Endothelial cell of umbilical vein (primary cell): Measurements from ENCODE around the gene COA7. TPM values are rescaled to one million over a fixed set of nuclear protein-coding genes. Genes with fewer than 3 reads are reported as not detected.

Experiments
- BruUV-seq: library from RNA; stranded (reverse); fragments of 400-500 nt; replicated peaks from 2 replicates; lab custom pipeline; 2021; lab: Mats Ljungman, UMichigan
- CTCF ChIA-PET: fragments of 300-600, 350-600 bp; sonication (Branson Sonifier 250); formaldehyde crosslinking; loops from one replicate; lab custom pipeline; 2021; ENCODE audit warnings: antibody characterized with exemption, inconsistent platforms; lab: Charles Lee
- POLR2A ChIA-PET: fragments of 300-600, 350-600 bp; sonication (Branson Sonifier 250); formaldehyde crosslinking; loops from one replicate; lab custom pipeline; 2021; ENCODE audit warnings: antibody characterized with exemption, inconsistent platforms; lab: Charles Lee
- DNase-seq: peaks from one replicate; pipeline ENCODE4 v3.0.0-alpha.2; 2011; ENCODE audit warnings: low read depth, low spot score
- FAIRE-seq: peaks from 2 replicates; lab custom pipeline; 2011; peaks lifted over from hg19 to GRCh38; lab: Jason Lieb, UNC
- H2AFZ ChIP-seq: 2 replicates; pipeline ENCODE4 v1.6.0; 2012; ENCODE audit warnings: low read depth, low read length, control low read depth, inconsistent platforms
- H3K27ac ChIP-seq: 2 replicates; pipeline ENCODE4 v1.5.1; 2011; ENCODE audit warnings: low read depth, mild to moderate bottlenecking, control low read depth, low read length, moderate library complexity; ENCODE audit not compliant: insufficient read depth
- H3K27me3 ChIP-seq, 2 experiments: 2 replicates each; pipeline versions ENCODE4 v1.6.0 to v1.6.1; 2011; ENCODE audit warnings: low read length in 2 of 2, mixed read lengths in 1 of 2; ENCODE audit not compliant: control insufficient read depth in 2 of 2, insufficient read depth in 2 of 2
- H3K36me3 ChIP-seq, 2 experiments: 2 replicates in 1 of 2; 3 replicates in 1 of 2; pipeline ENCODE4 v1.5.1; 2011; ENCODE audit warnings: low read length in 2 of 2, mild to moderate bottlenecking in 1 of 2, moderate library complexity in 1 of 2; ENCODE audit not compliant: control insufficient read depth in 2 of 2, insufficient read depth in 2 of 2; ENCODE audit errors: extremely low read depth in 1 of 2
- H3K4me1 ChIP-seq: 3 replicates; pipeline ENCODE4 v1.5.1; 2011; ENCODE audit warnings: mild to moderate bottlenecking, low read length; ENCODE audit not compliant: control insufficient read depth, insufficient read depth; ENCODE audit errors: extremely low read depth
- H3K4me2 ChIP-seq: 2 replicates; pipeline ENCODE4 v1.6.1; 2011; ENCODE audit warnings: low read length, control low read depth, mixed read lengths; ENCODE audit not compliant: insufficient read depth
- H3K4me3 ChIP-seq, 3 experiments: fragments of 200-600 bp in 1 of 3; sonication (generic), shearing (Covaris generic) in 1 of 3; replicated peaks in 1 of 3; 2 replicates each; pipeline ENCODE4 v1.5.1; 2011 to 2016; ENCODE audit warnings: control low read depth in 3 of 3, low read length in 3 of 3, mild to moderate bottlenecking in 2 of 3, inconsistent platforms in 1 of 3, low read depth in 1 of 3, moderate library complexity in 1 of 3; ENCODE audit not compliant: insufficient read depth in 1 of 3
- H3K79me2 ChIP-seq: 2 replicates; pipeline ENCODE4 v1.6.0; 2012; ENCODE audit warnings: low read length, inconsistent platforms; ENCODE audit not compliant: control insufficient read depth, insufficient read depth
- H3K9ac ChIP-seq: replicated peaks from 2 replicates; pipeline ENCODE3; 2011; ENCODE audit warnings: low read length, control low read depth; ENCODE audit not compliant: insufficient read depth; ENCODE audit errors: extremely low read depth
- H3K9me1 ChIP-seq: replicated peaks from 3 replicates; pipeline ENCODE4 v1.6.0; 2011; ENCODE audit warnings: mild to moderate bottlenecking, low read length; ENCODE audit not compliant: control insufficient read depth, insufficient read depth; ENCODE audit errors: extremely low read depth
- H3K9me3 ChIP-seq: replicated peaks from 2 replicates; pipeline ENCODE4 v1.5.1; 2012; ENCODE audit warnings: low read length, inconsistent platforms; ENCODE audit not compliant: control insufficient read depth, insufficient read depth
- H4K20me1 ChIP-seq: replicated peaks from 2 replicates; pipeline ENCODE3; 2011; ENCODE audit warnings: mild to moderate bottlenecking, low read length; ENCODE audit not compliant: control insufficient read depth, insufficient read depth; ENCODE audit errors: extremely low read depth
- EZH2 ChIP-seq: IDR thresholded peaks from 2 replicates; pipeline ENCODE4 v1.6.1; 2012; ENCODE audit warnings: borderline replicate concordance, low read depth, mild to moderate bottlenecking, moderate library complexity, low read length, inconsistent platforms; ENCODE audit not compliant: severe bottlenecking
- FOS ChIP-seq: IDR thresholded peaks from 2 replicates; pipeline ENCODE4 v1.6.1; 2011; ENCODE audit warnings: mild to moderate bottlenecking, low read length, moderate library complexity, borderline replicate concordance; ENCODE audit not compliant: insufficient read depth
- GATA2 ChIP-seq: IDR thresholded peaks from 2 replicates; pipeline ENCODE4 v1.7.0; 2011; ENCODE audit warnings: low read depth, mild to moderate bottlenecking, moderate library complexity, mixed read lengths, low read length; ENCODE audit not compliant: insufficient read length, insufficient read depth
- JUN ChIP-seq: IDR thresholded peaks from 2 replicates; pipeline ENCODE4 v1.6.1; 2011; ENCODE audit warnings: borderline replicate concordance, low read depth; ENCODE audit not compliant: insufficient read length, insufficient read depth
- MYC ChIP-seq: IDR thresholded peaks from one replicate; pipeline ENCODE4 v1.6.1; 2011; ENCODE audit warnings: mild to moderate bottlenecking, low read depth, low read length
- POLR2A ChIP-seq: IDR thresholded peaks from 2 replicates; pipeline ENCODE4 v1.6.1; 2012; ENCODE audit warnings: low read depth, mild to moderate bottlenecking, control low read depth, low read length
- POLR2AphosphoS5 ChIP-seq: IDR thresholded peaks from 2 replicates; pipeline ENCODE4 v1.6.1; 2012; ENCODE audit warnings: low read depth, mild to moderate bottlenecking, control low read depth, low read length, moderate library complexity; ENCODE audit not compliant: insufficient read depth
- dilution Hi-C: fragments of 300-500 bp; cut with MboI; formaldehyde crosslinking; loops from one replicate; pipeline ENCODE4 v1.15.0; 2019; ENCODE audit warnings: low sequenced_read_pairs; ENCODE audit not compliant: extremely low pct_ligation_motif_present
- intact Hi-C: fragments of 100-400 bp; cut with micrococcal nuclease; formaldehyde crosslinking; loops from one replicate; pipeline ENCODE4 v1.10.0; 2022
- polyA plus RNA-seq, 4 experiments: library from polyadenylated mRNA; depleted of rRNA in 3 of 4; stranded (reverse) in 3 of 4; unstranded in 1 of 4; fragments of >200 nt; gene quantifications; 2 replicates each; pipeline versions ENCODE4 v1.2.1 to v1.2.3, GENCODE V29; 2011 to 2012; ENCODE audit warnings: missing spikeins in 1 of 4
- total RNA-seq: library from RNA; stranded (reverse); gene quantifications from 2 replicates; pipeline ENCODE4 v1.2.3, GENCODE V29; 2021
- TF ChIP-seq, protein P1 (sequence below): IDR thresholded peaks from 2 replicates; pipeline ENCODE4 v1.6.1; 2011; ENCODE audit not compliant: insufficient read depth, insufficient read length
- TF ChIP-seq, protein P2 (sequence below), 2 donors: IDR thresholded peaks; 1 replicate in 1 of 2; 2 replicates in 1 of 2; pipeline ENCODE4 v1.5.1; 2011; ENCODE audit warnings: low read length in 2 of 2, mild to moderate bottlenecking in 2 of 2, moderate library complexity in 2 of 2, control low read depth in 1 of 2, inconsistent platforms in 1 of 2, low read depth in 1 of 2; ENCODE audit not compliant: insufficient read depth in 1 of 2; ENCODE audit errors: extremely low read depth in 1 of 2

Gene COA7
- total and polyA plus RNA-seq, 2 donors (not counting 3 experiments of a cell fraction or from before 2014, with no cell fraction given) = 11.7 to 28.6 TPM

DNA sequence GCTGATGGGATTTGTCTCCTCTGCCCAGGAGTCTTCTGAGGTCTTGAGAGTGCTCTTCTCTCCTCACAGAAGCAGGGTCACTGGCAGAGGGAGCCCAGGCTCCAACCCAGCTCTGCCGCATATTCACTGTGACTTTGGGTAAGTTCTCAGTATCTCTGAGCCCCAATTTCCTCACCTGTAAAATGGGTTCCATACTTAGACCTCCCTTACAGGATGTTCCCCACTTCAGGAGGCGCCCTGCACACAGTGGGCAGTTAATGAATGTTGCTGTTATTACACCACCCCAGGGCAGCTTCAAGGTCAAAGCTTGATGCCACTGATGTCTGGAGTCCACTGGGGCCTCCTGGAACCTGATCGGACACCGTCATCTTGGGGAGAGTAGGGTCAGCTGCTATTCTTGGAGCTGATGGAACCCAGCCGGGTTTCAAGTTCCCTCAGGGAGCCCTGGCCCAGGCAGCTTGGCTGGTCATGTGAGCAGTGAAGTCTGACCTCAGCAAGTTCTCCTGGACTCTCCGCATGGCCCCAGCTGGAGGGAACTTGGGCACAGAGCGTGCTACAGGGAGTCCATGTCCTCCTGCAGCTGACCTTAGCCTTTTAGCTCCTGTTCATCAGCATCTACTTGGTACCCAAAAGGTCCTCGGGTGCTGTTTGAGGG lies 21.8 kb downstream of the COA7 start:
- Histone ChIP-seq H3K4me2 (no peak overlapping the region), H2AFZ (no peak overlapping the region), H4K20me1 (no peaks in the 10 kb centered on the region), H3K9me3 (no peaks in the 10 kb centered on the region), H3K4me3 (no peak overlapping the region), H3K27me3 (no peaks in the 10 kb centered on the region), H3K9ac (no peak overlapping the region), H3K27ac (no peak overlapping the region), H3K79me2 (no peaks in the 10 kb centered on the region), H3K4me1 (peaks cover 11% of the 10 kb centered on the region), H3K9me1 (no peaks in the 10 kb centered on the region), H3K36me3 (no peaks in the 10 kb centered on the region)
- dilution Hi-C loops = no loop called here
- no peak for TF ChIP-seq EZH2
- DNase-seq = no peak
- FAIRE-seq = no peak
- POLR2A ChIA-PET = no interaction called here
- CTCF ChIA-PET = no interaction called here
- BruUV-seq = no TSS peak
- intact Hi-C loops = no loop called here

DNA sequence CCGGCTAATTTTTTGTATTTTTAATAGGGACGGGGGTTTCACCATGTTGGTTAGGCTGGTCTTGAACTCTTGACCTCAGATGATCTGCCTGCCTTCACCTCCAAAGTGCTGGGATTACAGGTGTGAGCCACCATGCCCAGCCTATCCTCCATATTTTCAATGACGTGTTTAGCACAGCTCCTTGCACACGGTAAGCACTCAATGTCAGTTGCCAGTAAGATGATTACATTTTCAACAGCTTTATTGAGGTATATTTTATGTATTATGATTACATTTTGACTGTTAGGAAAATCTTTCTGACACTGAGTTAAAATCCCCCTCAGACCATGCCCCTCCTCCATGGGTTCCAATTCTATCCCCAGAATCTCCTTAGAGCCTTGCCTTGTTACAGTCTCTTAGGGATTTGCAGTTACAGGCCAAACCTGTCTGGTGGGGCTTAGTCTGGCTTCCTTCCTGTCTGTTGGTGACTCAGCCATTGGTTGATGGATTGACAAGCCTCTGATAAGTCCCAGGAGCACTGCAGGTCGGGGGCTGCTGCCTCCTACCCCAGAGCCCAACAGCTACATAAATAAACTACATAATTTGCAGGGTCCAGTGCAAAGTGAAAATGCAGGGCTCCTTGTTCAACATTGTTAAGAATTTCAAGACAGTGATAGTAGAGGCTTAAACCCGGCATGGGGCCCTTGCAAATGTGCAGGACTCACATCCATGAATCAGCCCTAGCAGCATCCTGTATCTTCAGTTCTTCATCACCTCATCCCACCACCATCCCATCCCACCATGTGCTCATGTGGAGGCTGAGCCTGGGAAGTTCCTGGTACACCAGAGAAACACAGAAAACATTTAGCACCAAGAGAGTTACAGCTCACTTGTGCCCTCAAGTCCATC lies 23.4 kb downstream of the COA7 start:
- H3K4me2 ChIP-seq = peak overlapping the region; percentile 8
- peak; percentile 53 for DNase-seq

More for the DNA sequence above, 23.4 kb downstream of the COA7 start:
- H3K4me1 ChIP-seq = peaks cover 11% of the 10 kb centered on the region
- no peaks in the 10 kb centered on the region for H3K9me1 ChIP-seq
- no peak for TF ChIP-seq POLR2A
- TF ChIP-seq MYC = no peak
- TF ChIP-seq FOS = peak; percentile 49
- no peak for TF ChIP-seq EZH2
- TF ChIP-seq GATA2 = peak; percentile 45
- TF ChIP-seq, protein P1, sequence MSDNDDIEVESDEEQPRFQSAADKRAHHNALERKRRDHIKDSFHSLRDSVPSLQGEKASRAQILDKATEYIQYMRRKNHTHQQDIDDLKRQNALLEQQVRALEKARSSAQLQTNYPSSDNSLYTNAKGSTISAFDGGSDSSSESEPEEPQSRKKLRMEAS = no peak
- no peak for TF ChIP-seq POLR2AphosphoS5
- TF ChIP-seq, protein P2, sequence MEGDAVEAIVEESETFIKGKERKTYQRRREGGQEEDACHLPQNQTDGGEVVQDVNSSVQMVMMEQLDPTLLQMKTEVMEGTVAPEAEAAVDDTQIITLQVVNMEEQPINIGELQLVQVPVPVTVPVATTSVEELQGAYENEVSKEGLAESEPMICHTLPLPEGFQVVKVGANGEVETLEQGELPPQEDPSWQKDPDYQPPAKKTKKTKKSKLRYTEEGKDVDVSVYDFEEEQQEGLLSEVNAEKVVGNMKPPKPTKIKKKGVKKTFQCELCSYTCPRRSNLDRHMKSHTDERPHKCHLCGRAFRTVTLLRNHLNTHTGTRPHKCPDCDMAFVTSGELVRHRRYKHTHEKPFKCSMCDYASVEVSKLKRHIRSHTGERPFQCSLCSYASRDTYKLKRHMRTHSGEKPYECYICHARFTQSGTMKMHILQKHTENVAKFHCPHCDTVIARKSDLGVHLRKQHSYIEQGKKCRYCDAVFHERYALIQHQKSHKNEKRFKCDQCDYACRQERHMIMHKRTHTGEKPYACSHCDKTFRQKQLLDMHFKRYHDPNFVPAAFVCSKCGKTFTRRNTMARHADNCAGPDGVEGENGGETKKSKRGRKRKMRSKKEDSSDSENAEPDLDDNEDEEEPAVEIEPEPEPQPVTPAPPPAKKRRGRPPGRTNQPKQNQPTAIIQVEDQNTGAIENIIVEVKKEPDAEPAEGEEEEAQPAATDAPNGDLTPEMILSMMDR (IDR thresholded peaks at IDR 0.05; ENCODE audit: extremely low read depth in 1 of 2, insufficient read depth in 1 of 2, low read depth in 1 of 2, low read length in 2 of 2) = no peak
- peak; percentile 43 for TF ChIP-seq JUN
- POLR2A ChIA-PET = no interaction called here
- no peak overlapping the region for H3K9ac ChIP-seq
- H3K27me3 ChIP-seq = no peaks in the 10 kb centered on the region
- no peaks in the 10 kb centered on the region for H4K20me1 ChIP-seq
- dilution Hi-C loops (no loop called here), intact Hi-C loops (no loop called here)
- peak overlapping the region; percentile 50 for H3K27ac ChIP-seq
- no peak overlapping the region for H3K4me3 ChIP-seq
- no peaks in the 10 kb centered on the region for H3K9me3 ChIP-seq
- FAIRE-seq = peak; percentile 82
- no TSS peak for BruUV-seq
- no peaks in the 10 kb centered on the region for H3K36me3 ChIP-seq
- CTCF ChIA-PET = no interaction called here
- no peaks in the 10 kb centered on the region for H3K79me2 ChIP-seq
- peak overlapping the region; percentile 40 for H2AFZ ChIP-seq
